T-helper 17 cell (primary cell): Measurements from ENCODE around the gene UBL4A. TPM values are rescaled to one million over a fixed set of nuclear protein-coding genes. Genes with fewer than 3 reads are reported as not detected.

Source experiments
- ATAC-seq: fragments of 150-1000 bp; cut with Tn5 transposase; 2 replicates; pipeline ENCODE4 v1.10.0; 2021; ENCODE audit warnings: mild to moderate bottlenecking, moderate library complexity
- DNase-seq, 3 donors: peaks; one replicate each; pipeline versions ENCODE4 v3.0.0 to v3.0.0-alpha.2; 2020 to 2021
- H3K9me3 ChIP-seq: one replicate; pipeline ENCODE4 v1.7.0; 2013; ENCODE audit warnings: low read length, mild to moderate bottlenecking; ENCODE audit not compliant: control insufficient read depth, poor library complexity, severe bottlenecking
- H3K27ac Mint-ChIP-seq: one replicate; pipeline ENCODE4 v1.8.0; 2022; ENCODE audit warnings: mild to moderate bottlenecking, moderate library complexity, mixed read lengths
- H3K27me3 Mint-ChIP-seq: one replicate; pipeline ENCODE4 v1.8.0; 2022; ENCODE audit warnings: mixed read lengths
- H3K36me3 Mint-ChIP-seq: one replicate; pipeline ENCODE4 v1.8.0; 2022; ENCODE audit warnings: low read depth, mixed read lengths
- H3K4me1 Mint-ChIP-seq: one replicate; pipeline ENCODE4 v1.8.0; 2022; ENCODE audit warnings: mild to moderate bottlenecking, mixed read lengths
- H3K4me3 Mint-ChIP-seq: one replicate; pipeline ENCODE4 v1.8.0; 2022; ENCODE audit warnings: mild to moderate bottlenecking, moderate library complexity, mixed read lengths
- total RNA-seq, 4 donors: library from RNA in 2 of 4; stranded (reverse) in 2 of 4; gene quantifications; one replicate each; pipeline ENCODE4 v1.2.3 and lab custom pipeline; 2022 to 2026

Gene UBL4A
- total RNA-seq, 2 donors from 2014 or later: 15.2 to 30.6 TPM

DNA sequence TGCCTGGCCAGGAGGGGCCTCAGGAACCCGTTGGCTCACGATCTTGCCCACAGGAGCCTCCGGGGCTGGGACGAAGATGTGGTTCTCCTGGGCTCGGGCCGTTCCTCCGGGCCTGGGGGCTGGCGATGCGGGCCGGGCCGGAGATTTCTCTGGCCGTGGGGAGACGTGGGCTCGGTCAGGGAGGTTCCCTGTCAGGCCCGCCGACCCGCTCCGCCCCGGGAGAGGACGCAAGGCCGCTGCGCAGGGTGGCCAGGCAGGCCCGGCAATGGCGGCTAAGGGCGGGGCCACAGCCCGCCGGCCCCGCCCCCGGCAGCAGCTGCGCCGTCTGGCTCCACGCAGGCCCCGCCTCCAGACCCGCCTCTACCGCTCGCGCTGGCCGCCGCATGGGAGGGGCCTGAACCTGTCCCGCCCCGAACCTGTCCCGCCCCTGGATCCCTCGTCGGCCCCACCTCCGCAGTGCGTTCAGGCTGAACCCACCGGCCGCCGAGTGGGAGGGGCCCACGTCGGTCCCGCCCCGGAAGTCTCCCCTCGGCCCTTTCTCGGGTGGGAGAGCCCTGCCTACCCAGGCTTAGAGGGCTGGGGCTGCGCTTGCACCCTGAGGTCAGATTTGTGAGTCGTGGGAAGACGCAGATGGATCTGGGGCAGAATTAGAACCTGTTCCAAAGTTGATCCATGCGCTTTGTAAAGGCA, 29.7 kb upstream of the UBL4A start, which contains the start of gene FAM3A:
Gene FAM3A, minus strand, starts transcription at position 267 of the 690 bp plus-strand sequence. CDS start 460 bp downstream, outside the sequence.
- H3K4me3 Mint-ChIP-seq: peak within 1 kb of the TSS; percentile 88
- H3K27ac Mint-ChIP-seq: peak within 1 kb of the TSS; percentile 61
- no peaks in the 10 kb centered on the region for H3K36me3 Mint-ChIP-seq
- no peaks in the 10 kb centered on the region for H3K27me3 Mint-ChIP-seq
- DNase-seq (peak; percentile 82 to 90 (median 89)), ATAC-seq (peak; percentile 97)
- peaks cover 15% of the 10 kb centered on the region for H3K4me1 Mint-ChIP-seq
- H3K9me3 ChIP-seq: no peaks in the 10 kb centered on the region

DNA sequence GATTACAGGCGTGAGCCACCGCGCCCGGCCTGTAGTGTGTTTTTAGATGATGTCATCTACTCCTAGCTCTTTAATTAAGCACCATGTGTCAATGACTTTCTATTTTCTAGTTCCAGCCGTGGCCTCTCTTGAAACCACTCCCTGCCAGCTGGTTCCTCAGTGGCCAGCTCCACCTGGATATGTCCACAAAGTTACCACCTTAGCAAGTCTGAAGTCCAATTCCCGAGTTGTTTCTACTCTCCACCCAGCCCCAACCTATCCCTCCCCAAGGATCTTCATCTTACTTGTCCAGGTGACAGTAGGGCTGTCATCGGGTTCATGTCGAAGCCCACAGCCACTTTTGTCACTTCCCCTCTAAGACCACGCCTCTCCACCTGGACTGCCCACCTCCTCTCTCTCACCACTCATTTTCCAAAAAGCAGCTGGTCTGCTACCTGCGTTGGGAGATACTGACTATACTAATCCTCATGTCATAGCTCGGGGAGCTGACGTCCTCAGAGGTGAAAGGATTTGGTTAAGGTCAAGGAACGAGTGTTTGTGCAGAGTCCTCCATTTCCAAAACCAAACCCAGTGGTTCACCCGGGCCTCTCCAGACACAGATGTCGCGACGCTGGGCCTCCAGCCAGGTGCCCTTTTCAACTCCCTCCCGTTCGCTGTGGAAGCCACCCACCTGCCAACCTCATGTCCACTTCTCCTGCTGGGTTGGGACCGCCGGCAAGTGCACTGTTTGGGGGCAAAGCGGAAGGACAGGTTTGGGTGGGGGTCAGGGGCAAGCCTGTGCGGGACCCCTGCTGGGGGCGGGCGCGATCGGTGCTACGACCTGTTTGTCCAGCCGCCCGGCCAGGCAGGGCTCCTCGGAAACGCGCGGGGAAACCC, 28.9 kb upstream of the UBL4A start:
- Mint-ChIP-seq H3K27me3 (no peaks in the 10 kb centered on the region), H3K4me3 (peak overlapping the region; percentile 88), H3K4me1 (peaks cover 15% of the 10 kb centered on the region), H3K27ac (peak overlapping the region; percentile 61), H3K36me3 (no peaks in the 10 kb centered on the region)
- no peaks in the 10 kb centered on the region for H3K9me3 ChIP-seq
- no peak for ATAC-seq
- DNase-seq: no peak

DNA sequence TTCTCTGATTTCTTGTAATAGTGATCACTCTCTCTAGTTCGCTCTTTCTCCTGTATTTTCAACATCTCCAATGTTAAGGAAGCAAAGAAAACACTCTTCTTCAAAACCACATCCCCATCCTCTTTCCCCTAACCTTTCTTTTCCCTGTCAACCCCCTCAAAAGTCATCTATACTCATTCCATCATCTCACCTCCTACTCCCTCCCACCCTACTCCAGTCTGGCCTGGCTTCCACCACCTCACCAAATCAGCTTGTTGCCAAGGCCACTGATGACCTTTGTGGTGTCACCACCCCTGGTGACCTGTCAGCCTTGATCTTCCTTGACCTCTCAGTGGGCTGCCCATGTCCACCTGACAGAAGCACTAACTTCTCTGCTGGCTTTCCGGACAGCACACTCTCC, 27.3 kb upstream of the UBL4A start:
- no peak for ATAC-seq
- Mint-ChIP-seq H3K4me1 (peaks cover 17% of the 10 kb centered on the region), H3K27ac (no peak overlapping the region)

DNA sequence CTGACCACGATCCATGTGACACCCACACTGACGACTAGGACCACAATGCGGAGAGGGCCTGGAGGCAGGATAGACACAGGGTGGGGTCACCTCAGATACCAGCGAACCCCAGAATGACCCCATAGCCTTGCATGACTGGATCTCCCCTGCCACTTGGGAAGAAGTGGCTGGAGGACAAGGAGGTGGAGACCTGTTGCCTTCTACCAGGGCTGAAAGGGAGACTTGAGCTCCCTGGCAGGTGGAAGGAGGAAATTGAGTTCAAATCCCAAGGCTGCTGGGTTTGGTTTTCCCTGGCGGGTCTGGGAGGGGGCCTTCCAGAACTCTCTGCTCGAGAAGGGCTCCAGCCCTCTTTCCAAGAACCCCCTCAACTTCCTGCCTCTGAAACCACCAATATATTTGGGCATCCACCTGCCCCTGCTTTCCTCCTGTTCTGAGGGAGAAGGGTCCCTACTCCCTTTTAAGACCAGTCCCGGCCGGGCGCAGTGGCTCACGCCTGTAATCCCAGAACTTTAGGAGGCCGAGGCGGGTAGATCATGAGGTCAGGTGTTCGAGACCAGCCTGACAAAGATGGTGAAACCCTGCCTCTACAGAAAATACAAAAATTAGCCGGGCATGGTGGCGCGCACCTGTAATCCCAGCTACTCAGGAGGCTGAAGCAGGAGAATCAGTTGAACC, 26.6 kb upstream of the UBL4A start:
- Mint-ChIP-seq H3K27ac (no peak overlapping the region), H3K27me3 (no peaks in the 10 kb centered on the region), H3K4me3 (no peak overlapping the region), H3K36me3 (peaks cover 2% of the 10 kb centered on the region), H3K4me1 (peaks cover 20% of the 10 kb centered on the region)
- H3K9me3 ChIP-seq: no peaks in the 10 kb centered on the region
- ATAC-seq: no peak
- no peak for DNase-seq

More for the DNA sequence above, 27.3 kb upstream of the UBL4A start:
- peak overlapping the region; percentile 75 for H3K4me3 Mint-ChIP-seq
- no peaks in the 10 kb centered on the region for H3K9me3 ChIP-seq
- no peak for DNase-seq
- peaks cover 2% of the 10 kb centered on the region for H3K36me3 Mint-ChIP-seq
- H3K27me3 Mint-ChIP-seq: no peaks in the 10 kb centered on the region

DNA sequence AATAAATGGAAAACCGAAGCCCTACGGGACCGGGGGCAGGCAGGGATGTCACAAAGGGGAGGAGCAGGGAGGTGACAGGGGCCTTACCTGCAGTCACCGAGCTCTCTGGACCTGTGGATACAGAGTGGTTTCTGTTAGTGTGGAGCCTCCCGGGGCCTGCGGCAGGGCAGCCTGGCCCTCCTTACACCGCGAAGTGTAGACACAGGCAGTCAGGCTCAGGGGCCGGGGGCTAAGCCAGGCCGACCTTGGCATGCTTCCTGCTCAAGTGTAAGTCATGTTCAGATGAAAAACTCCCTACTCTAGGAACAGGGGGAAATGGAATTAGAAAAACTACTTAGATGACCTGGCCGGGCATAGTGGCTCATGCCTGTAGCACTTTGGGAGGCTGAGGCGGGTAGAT, 25.3 kb upstream of the UBL4A start:
- no peak overlapping the region for H3K4me3 Mint-ChIP-seq
- no peaks in the 10 kb centered on the region for H3K9me3 ChIP-seq
- DNase-seq (no peak), ATAC-seq (no peak)
- H3K27ac Mint-ChIP-seq: peak overlapping the region; percentile 19
- peaks cover 2% of the 10 kb centered on the region for H3K36me3 Mint-ChIP-seq
- peaks cover 20% of the 10 kb centered on the region for H3K4me1 Mint-ChIP-seq
- no peaks in the 10 kb centered on the region for H3K27me3 Mint-ChIP-seq

DNA sequence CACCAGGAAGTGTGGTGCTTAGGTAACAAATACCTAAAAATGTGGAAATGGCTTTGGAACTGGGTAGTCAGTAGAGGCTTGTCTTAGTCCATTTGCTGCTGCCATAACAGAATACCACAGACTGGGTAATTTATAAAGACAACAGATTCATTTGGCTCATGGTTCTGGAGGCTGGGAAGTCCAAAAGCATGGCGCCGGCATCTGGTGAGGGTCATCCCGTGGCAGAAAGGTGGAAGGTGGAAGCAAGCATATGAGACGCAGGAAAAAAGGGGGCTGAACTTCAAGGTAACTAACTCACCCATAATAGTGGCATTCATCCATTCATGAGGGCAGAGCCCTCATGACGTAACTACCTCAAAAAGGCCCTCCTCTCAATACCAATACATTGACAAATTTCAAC, 23.0 kb upstream of the UBL4A start:
- Mint-ChIP-seq H3K27ac (no peak overlapping the region), H3K4me3 (no peak overlapping the region)

DNA sequence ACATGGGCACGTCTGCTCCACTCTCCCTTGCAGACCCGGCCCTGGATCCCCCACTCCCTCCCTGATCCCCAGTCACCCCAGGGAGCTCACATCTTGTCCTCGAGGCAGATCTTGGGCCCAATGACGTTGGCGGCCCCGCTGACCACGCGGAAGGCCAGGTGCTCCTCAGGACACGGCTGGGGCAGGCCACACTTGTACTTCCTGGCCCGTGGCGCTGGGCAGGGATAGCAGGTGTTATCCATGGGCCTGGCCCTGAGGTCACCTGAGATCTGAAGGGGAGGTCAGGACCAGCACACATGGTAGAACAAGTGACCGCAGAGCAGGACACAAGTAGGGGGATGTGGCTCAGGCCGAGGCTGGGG, 21.9 kb upstream of the UBL4A start:
- H3K4me3 Mint-ChIP-seq: no peak overlapping the region
- peaks cover 5% of the 10 kb centered on the region for H3K4me1 Mint-ChIP-seq
- H3K27ac Mint-ChIP-seq: no peak overlapping the region
- no peak for ATAC-seq
- no peaks in the 10 kb centered on the region for H3K9me3 ChIP-seq
- DNase-seq: no peak
- H3K36me3 Mint-ChIP-seq: peaks cover 2% of the 10 kb centered on the region
- H3K27me3 Mint-ChIP-seq: no peaks in the 10 kb centered on the region

More for the DNA sequence above, 23.0 kb upstream of the UBL4A start:
- H3K27me3 Mint-ChIP-seq: no peaks in the 10 kb centered on the region
- H3K4me1 Mint-ChIP-seq: peaks cover 10% of the 10 kb centered on the region
- DNase-seq: no peak
- H3K9me3 ChIP-seq: no peaks in the 10 kb centered on the region
- ATAC-seq: no peak
- H3K36me3 Mint-ChIP-seq: peaks cover 2% of the 10 kb centered on the region

DNA sequence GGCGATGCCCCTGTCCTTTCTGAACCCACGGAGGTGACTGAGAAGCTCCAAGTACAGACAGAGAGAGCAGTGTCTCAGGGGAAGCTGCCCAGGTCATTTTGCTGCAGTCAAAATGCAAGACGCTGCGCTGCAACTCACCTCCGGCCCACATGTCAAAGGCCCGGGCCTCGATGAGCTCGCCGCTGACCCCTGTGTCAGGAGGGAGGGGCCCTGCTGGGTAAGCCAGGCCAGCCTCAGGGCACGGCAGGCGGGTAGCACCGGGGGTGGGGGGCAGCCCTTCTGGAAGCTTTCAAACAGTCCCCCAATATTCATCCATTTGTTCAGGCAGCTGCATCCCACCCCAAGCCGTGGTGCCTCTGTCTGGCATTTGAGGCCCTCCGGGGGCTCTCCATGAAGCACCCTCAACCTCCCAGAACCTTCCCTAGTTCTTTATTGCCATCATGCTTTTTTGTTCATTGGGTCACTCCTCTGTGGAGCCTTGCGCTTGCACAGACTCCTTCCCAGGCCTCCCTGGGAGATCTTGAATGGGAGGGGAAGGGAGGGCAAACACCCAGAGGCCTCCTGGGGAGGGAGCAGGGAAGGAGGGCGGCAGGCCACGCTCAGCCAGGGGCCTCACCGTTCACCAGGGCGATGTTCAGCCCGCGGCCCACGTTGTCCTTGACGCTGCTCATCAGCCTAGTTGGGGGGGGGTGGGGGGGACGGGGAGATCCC, 21.4 kb upstream of the UBL4A start:
- ATAC-seq: no peak
- Mint-ChIP-seq H3K4me3 (no peak overlapping the region), H3K27ac (no peak overlapping the region), H3K4me1 (peaks cover 5% of the 10 kb centered on the region), H3K27me3 (no peaks in the 10 kb centered on the region), H3K36me3 (peaks cover 2% of the 10 kb centered on the region)
- H3K9me3 ChIP-seq: no peaks in the 10 kb centered on the region
- DNase-seq: no peak

DNA sequence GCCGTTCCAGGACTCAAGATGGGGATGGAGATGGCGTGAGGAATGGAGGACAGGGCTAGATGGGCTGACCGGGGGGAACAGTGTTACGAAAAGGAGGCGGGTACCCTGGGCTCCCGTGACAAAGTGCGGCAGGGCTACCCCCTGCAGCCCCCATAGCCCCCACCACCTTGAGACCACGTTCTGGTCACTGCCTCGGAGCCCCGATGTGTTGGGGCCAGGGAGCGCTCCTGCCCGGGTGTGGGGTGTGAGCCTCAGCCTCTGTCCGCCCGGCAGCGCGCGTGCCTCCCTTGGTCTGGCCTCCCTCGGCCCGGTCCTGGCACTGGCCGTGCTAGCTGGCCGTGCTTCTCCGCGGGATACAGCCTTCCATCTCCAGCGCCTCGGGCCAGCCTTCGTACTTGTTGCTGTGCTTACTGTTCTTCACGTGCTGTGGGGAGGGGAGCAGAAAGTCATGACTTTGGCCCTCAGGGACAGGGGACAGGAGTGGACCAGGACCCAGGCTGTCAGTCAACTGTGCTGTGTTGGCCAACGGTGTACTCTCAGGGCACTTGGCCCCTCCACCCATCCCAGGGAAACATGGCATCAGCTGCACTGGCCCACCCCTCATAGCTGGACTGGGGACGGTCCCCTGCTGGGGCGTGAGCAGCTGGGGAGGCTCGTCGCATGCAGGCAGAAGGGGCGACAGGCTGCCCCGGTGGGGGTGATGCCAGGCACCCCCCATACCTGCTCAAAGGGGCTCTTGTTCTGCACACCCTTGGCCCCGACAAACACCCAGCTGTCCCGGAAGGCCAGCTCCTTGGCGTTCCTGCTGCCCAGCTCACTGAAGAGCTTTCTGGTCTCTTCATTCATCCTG, 20.3 kb upstream of the UBL4A start:
- Mint-ChIP-seq H3K27ac (no peak overlapping the region), H3K27me3 (no peaks in the 10 kb centered on the region), H3K4me3 (no peak overlapping the region), H3K36me3 (peaks cover 2% of the 10 kb centered on the region), H3K4me1 (peaks cover 5% of the 10 kb centered on the region)
- H3K9me3 ChIP-seq: no peaks in the 10 kb centered on the region
- no peak for ATAC-seq
- no peak for DNase-seq

DNA sequence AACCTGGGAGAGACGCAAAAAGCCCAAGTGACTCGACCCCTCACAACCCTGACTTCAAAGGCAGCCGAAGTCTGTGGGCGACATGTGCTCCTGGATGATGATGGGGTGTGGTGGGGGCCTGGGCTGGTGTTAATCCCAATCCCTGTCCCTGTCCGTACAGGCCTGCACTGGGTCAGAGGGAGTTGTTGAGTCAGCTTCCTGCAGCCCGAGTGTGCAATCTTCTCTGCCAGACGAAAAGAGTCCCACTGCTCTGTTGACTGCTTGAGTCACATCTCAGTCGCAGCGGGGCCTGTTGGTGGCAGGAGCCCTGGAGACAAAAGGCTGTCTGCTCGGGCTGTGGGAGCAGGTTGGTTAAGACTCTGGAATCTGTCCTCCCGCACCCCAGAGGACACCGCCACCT, 19.3 kb upstream of the UBL4A start:
- no peaks in the 10 kb centered on the region for H3K9me3 ChIP-seq
- peaks cover 5% of the 10 kb centered on the region for H3K4me1 Mint-ChIP-seq
- no peak overlapping the region for H3K27ac Mint-ChIP-seq
- no peak overlapping the region for H3K4me3 Mint-ChIP-seq
- no peaks in the 10 kb centered on the region for H3K27me3 Mint-ChIP-seq
- H3K36me3 Mint-ChIP-seq: peaks cover 2% of the 10 kb centered on the region
- ATAC-seq (no peak), DNase-seq (no peak)

DNA sequence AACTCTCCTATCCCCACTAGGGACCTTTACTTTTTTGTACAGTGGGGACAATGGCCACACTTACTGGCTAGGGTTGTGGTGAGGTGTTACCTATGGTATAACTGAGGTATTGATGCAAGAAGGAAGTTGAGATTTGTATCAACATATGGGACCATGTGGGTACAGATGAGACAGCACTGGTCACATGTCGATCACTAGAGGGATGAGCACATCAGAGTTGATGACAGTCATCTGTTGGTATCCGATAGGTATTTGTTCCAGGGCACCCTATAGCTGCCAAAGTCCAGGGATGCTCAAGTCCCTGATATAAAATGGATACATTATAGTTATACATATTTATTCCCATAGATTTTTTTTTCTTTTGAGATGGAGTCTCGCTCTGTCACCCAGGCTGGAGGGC, 16.6 kb upstream of the UBL4A start:
- no peak overlapping the region for H3K4me3 Mint-ChIP-seq
- no peak for DNase-seq

DNA sequence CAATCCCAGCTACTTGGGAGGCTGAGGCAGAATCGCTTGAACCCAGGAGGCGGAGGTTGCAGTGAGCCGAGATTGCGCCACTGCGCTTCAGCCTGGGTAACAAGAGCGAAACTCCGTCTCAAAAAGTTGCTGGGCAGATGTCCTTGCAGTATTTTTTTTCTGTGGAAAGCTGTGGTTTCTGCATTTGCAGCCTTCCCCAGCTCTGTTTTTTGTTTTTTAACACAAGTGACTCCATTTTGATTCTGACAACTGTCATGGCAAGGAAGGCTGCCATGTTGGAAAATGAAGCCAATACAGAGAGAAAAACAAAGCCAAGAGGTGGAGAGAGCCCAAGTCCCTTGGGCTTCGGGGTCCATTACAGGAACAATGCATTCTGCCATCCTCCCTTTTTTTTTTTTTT, 15.7 kb upstream of the UBL4A start:
- Mint-ChIP-seq H3K4me3 (no peak overlapping the region), H3K36me3 (no peaks in the 10 kb centered on the region)
- no peaks in the 10 kb centered on the region for H3K9me3 ChIP-seq

More for the DNA sequence above, 16.6 kb upstream of the UBL4A start:
- H3K9me3 ChIP-seq: no peaks in the 10 kb centered on the region
- no peak for ATAC-seq
- Mint-ChIP-seq H3K4me1 (no peaks in the 10 kb centered on the region), H3K36me3 (no peaks in the 10 kb centered on the region), H3K27ac (no peak overlapping the region), H3K27me3 (no peaks in the 10 kb centered on the region)

More for the DNA sequence above, 15.7 kb upstream of the UBL4A start:
- Mint-ChIP-seq H3K27me3 (no peaks in the 10 kb centered on the region), H3K4me1 (no peaks in the 10 kb centered on the region), H3K27ac (no peak overlapping the region)
- DNase-seq (no peak), ATAC-seq (no peak)
